ENCODE measurements around the gene MAB21L1.

GRCh38 chr13:35474496-35475211 is 1.8 kb downstream of the MAB21L1 start:
- no peak for TF ChIP-seq POLR2AphosphoS5 (IDR thresholded peaks at IDR 0.05)
- no peak for TF ChIP-seq POLR2A (IDR thresholded peaks at IDR 0.05)
- no peak for TF ChIP-seq CTCF (IDR thresholded peaks at IDR 0.05)

All from sigmoid colon (tissue), 4 donors.